H1 (cell line): ENCODE measurements around the gene PHLPP2. TPM values are rescaled to one million over a fixed set of nuclear protein-coding genes. Genes with fewer than 3 reads are reported as not detected.

Experiments
- GABPA ChIP-seq: IDR thresholded peaks from 2 replicates; pipeline ENCODE4 v1.6.1; 2011; ENCODE audit warnings: mild to moderate bottlenecking, low read length, moderate library complexity, borderline replicate concordance; ENCODE audit not compliant: insufficient read depth
- TAF1 ChIP-seq: IDR thresholded peaks from 2 replicates; pipeline ENCODE4 v1.6.1; 2011; ENCODE audit warnings: mild to moderate bottlenecking, low read depth, low read length
- TEAD4 ChIP-seq: IDR thresholded peaks from 2 replicates; pipeline ENCODE4 v1.6.1; 2012; ENCODE audit warnings: low read depth, low read length, inconsistent platforms, mixed read lengths
- polyA plus RNA-seq, 7 experiments: library from polyadenylated mRNA; depleted of rRNA in 3 of 7; stranded (reverse) in 5 of 7; unstranded in 2 of 7; fragments of >200 nt in 5 of 7; fragments of 200-250 nt in 2 of 7; gene quantifications; 1 replicate in 5 of 7; 2 replicates in 1 of 7; 4 replicates in 1 of 7; pipeline versions ENCODE4 v1.2.1 to v1.2.3, GENCODE V29; 2011 to 2013; ENCODE audit warnings: missing spikeins in 2 of 7, mixed read lengths in 2 of 7
- total RNA-seq: library from RNA; stranded (reverse); fragmentation: NEBNext Ultra II Directional; extraction: Animal tissue kit (Norgen Biotek cat#: 25700); gene quantifications from 2 replicates; pipeline ENCODE4 v1.2.1, GENCODE V29; 2021
- TF ChIP-seq, protein P1 (sequence below): IDR thresholded peaks from 2 replicates; pipeline ENCODE4 v1.6.1; 2012; ENCODE audit warnings: inconsistent platforms

PHLPP2 gene
- total and polyA plus RNA-seq, 2 of the 8 experiments (the other 6 are each of a cell fraction or from before 2014, with no cell fraction given), result 7.3 to 12.9 TPM

DNA sequence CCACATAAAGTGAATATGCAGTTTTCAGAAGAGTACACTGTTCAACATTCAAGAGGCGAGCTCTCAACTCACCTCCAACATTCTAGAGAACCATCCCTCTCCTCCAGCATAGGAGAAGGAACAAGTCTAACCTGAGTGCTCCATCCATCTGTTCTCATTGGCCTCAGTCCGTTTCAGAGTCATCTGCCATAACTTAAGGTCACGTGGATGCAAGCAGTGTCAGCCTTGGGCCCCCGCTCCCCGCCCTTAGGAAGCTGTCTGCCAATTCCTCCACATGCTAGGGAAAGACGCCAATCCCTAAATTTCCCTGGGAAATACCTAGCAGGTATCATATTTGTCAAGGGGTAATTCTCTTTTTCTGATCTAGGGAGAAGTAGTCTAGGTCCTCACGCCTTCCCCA, 77.1 kb downstream of the PHLPP2 start (continued):
- no peak for TF ChIP-seq TEAD4
- TF ChIP-seq GABPA, result no peak
- TF ChIP-seq, protein P1, sequence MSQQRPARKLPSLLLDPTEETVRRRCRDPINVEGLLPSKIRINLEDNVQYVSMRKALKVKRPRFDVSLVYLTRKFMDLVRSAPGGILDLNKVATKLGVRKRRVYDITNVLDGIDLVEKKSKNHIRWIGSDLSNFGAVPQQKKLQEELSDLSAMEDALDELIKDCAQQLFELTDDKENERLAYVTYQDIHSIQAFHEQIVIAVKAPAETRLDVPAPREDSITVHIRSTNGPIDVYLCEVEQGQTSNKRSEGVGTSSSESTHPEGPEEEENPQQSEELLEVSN, result no peak
- no peak for TF ChIP-seq TAF1
